ENCODE results near the gene NPRL2. TPM values are rescaled to one million over a fixed set of nuclear protein-coding genes. Genes with fewer than 3 reads are reported as not detected.

The NPRL2 gene
- total RNA-seq, 1 donor from 2014 or later = 31.6 TPM

- H3K27ac Mint-ChIP-seq = no peak overlapping the region
Observed at GRCh38 chr3:50390508-50391224, 40.1 kb upstream of the NPRL2 start.

GRCh38 chr3:50389414-50389767 lies 38.8 kb upstream of the NPRL2 start:
- Mint-ChIP-seq H3K36me3 (ENCODE audit: insufficient read depth) (no peaks in the 10 kb centered on the region), H3K4me1 (ENCODE audit: low read depth) (no peaks in the 10 kb centered on the region), H3K9me3 (ENCODE audit: low read depth) (no peaks in the 10 kb centered on the region), H3K4me3 (ENCODE audit: low read depth) (no peak overlapping the region), H3K27me3 (no peaks in the 10 kb centered on the region), H3K27ac (no peak overlapping the region)
- no peak for TF ChIP-seq CTCF (IDR thresholded peaks at IDR 0.05; ENCODE audit: unreplicated experiment)
- no peak for DNase-seq (ENCODE audit: low spot score, unreplicated experiment)

More at GRCh38 chr3:50390508-50391224, 40.1 kb upstream of the NPRL2 start:
- Mint-ChIP-seq H3K36me3 (ENCODE audit: insufficient read depth) (no peaks in the 10 kb centered on the region), H3K4me3 (ENCODE audit: low read depth) (no peak overlapping the region), H3K9me3 (ENCODE audit: low read depth) (no peaks in the 10 kb centered on the region), H3K4me1 (ENCODE audit: low read depth) (no peaks in the 10 kb centered on the region), H3K27me3 (no peaks in the 10 kb centered on the region)
- no peak for TF ChIP-seq CTCF (IDR thresholded peaks at IDR 0.05; ENCODE audit: unreplicated experiment)
- no peak for DNase-seq (ENCODE audit: low spot score, unreplicated experiment)

- Mint-ChIP-seq H3K36me3 (ENCODE audit: insufficient read depth) (no peaks in the 10 kb centered on the region), H3K9me3 (ENCODE audit: low read depth) (no peaks in the 10 kb centered on the region), H3K4me1 (ENCODE audit: low read depth) (no peaks in the 10 kb centered on the region), H3K4me3 (ENCODE audit: low read depth) (no peak overlapping the region), H3K27me3 (peaks cover 3% of the 10 kb centered on the region), H3K27ac (no peak overlapping the region)
- no peak for TF ChIP-seq CTCF (IDR thresholded peaks at IDR 0.05; ENCODE audit: unreplicated experiment)
- DNase-seq (ENCODE audit: low spot score, unreplicated experiment) = no peak
Observed at GRCh38 chr3:50388720-50389413, 38.3 kb upstream of the NPRL2 start.

- Mint-ChIP-seq H3K4me3 (ENCODE audit: low read depth) (no peak overlapping the region), H3K4me1 (ENCODE audit: low read depth) (no peaks in the 10 kb centered on the region), H3K27ac (no peak overlapping the region), H3K9me3 (ENCODE audit: low read depth) (no peaks in the 10 kb centered on the region), H3K36me3 (ENCODE audit: insufficient read depth) (no peaks in the 10 kb centered on the region), H3K27me3 (peaks cover 3% of the 10 kb centered on the region)
- peak; percentile 53 for TF ChIP-seq CTCF (IDR thresholded peaks at IDR 0.05; ENCODE audit: unreplicated experiment)
- no peak for DNase-seq (ENCODE audit: low spot score, unreplicated experiment)
Observed at GRCh38 chr3:50388016-50388719, 37.6 kb upstream of the NPRL2 start.

- Mint-ChIP-seq H3K4me1 (ENCODE audit: low read depth) (peaks cover 12% of the 10 kb centered on the region), H3K4me3 (ENCODE audit: low read depth) (no peak overlapping the region), H3K36me3 (ENCODE audit: insufficient read depth) (no peaks in the 10 kb centered on the region), H3K9me3 (ENCODE audit: low read depth) (no peaks in the 10 kb centered on the region), H3K27ac (no peak overlapping the region), H3K27me3 (peaks cover 3% of the 10 kb centered on the region)
- no peak for TF ChIP-seq CTCF (IDR thresholded peaks at IDR 0.05; ENCODE audit: unreplicated experiment)
- DNase-seq (ENCODE audit: low spot score, unreplicated experiment) = no peak
Observed at GRCh38 chr3:50385754-50386153, 35.2 kb upstream of the NPRL2 start.
